LoVo (cell line): ENCODE measurements around the gene EPS8.
"Not testable (repeated sequence)": the region's sequence is repeated elsewhere in the genome, so short reads cannot be mapped to it uniquely, and the experiment has no call there.

Source experiments
- DNase-seq: peaks from one replicate; pipeline ENCODE4 v3.0.0-alpha.2; 2016; ENCODE audit warnings: low spot score

The EPS8 gene

DNA sequence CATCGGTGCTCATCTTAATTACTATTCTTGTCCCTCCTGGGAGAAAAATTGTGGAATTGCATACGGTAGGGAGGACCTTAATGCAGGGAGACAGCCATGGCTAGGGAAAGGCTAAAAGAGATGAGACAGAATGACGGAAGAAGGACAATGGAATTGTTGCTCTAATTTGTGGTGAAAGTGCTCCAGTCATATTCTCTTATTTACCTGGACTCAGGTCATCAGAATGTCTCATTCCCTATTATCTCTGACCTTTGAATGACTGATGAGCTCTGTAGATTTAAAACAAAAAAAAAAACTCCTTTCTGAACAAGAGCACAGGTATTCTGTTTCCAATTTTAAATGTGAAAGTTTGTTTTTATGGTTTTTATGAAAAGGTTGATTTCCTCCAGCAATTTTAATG is 8.6 kb upstream of the EPS8 start:
- DNase-seq: peak; percentile 39

DNA sequence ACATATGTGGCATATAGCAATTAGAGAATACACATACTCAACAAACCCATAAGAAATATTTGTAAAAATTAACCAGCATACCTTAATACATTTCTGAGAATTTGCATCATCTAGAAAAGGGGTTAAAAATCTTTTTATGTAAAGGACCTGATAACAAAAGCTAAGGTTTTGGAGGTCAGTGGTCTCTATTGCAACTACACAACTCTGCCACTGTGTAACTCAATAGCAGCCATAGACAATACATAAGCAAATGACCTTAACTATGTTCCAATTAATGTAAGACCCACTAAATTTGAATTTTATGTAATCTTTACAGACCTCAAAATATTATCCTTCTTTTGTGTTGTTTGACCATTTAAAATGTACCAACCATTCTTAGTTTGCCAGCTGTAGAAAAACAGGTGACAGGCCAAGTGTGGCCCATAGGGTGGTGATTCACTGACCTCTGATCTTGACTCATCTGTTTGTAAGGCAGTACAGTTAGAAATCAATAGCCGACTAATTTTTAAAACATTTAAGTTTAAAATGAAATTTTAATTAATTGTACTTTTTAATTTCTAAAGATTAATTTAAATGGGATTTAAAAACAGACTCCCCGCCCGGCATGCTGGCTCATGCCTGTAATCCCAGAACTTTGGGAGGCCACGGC is 7.4 kb upstream of the EPS8 start:
- peak; percentile 56 for DNase-seq

DNA sequence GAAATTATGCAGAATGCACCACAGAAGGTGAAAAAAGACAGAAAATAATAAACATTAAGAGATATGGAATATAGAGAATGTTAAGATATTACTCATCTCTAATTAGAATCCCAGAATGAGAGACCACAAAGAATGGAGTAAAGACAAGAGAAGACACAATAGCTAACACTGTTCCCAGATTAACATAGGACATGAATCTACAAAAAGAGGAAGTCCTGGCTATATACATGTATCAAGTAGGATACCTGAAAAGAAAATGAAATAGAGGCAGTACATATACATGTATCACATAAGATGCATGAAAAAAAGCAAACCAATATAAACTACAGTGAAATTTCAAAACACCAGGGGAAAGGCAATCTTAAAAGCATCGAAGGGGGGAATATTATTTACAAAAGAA is 5.6 kb upstream of the EPS8 start:
- DNase-seq: no peak

DNA sequence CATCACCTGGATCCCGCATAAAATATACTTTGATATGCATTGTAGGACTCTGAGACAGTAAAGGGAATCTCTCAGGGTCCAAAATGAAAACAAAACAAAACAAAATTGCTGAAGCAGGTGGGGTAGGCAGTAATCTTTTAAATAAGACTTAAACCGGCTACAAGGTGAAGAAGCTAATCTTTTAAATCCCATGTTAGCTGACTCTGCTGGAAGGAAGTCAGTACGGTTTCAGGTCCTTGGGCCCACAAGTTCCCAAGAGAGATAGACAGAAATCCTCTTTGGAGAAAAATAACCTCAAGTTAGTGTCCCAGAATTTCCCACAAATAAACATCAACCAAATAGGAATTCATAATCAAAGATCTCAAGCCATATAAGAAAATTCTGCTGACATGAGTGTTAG is 5.0 kb upstream of the EPS8 start:
- no peak for DNase-seq

DNA sequence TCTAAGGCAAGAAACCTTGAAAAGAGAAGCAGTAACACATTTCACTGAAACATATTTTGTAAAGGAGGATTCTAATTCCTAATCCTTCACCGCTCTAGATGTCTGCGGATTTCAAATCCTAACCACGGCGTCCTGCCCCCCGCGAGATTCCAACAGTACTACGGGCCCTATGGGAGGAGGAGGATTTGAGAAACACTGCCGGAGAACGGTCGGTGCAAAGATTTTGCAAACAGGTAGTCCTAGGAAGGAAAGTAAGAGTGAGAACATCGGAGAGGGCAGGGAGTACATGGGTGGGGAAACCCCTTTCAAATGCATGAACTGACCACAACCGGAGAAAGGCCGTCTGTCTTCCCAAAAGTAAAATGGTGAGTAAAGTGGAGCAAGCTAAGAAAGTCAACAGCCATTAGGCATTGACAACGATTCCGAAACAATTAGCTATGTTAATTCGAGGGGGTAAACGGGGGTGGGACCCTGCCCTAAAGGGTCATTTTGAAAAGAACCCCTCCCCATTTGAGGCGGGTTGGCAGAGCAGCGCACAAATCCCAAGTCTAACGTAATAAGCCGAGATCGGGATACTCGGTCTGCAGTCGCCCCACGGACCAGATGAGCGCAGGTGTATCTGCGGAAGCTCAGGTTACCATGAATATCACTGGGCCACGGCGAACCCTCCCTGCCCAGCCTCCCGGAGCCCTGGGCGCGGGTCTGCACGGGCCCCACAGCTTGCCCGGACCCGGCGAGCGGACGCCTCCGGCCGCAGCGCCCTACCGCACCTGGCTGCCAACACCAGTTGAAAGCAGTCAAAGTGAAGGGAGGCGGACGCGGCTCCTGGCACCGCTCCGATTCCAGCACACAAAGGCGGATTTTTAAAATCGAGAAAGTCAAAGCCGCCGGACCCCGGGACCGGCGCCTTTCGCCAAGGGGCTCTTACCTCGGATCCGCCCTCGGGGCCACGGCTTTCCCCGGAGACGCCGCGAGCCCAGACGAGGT is 662 bp downstream of the EPS8 start:
- DNase-seq: peak; percentile 68

DNA sequence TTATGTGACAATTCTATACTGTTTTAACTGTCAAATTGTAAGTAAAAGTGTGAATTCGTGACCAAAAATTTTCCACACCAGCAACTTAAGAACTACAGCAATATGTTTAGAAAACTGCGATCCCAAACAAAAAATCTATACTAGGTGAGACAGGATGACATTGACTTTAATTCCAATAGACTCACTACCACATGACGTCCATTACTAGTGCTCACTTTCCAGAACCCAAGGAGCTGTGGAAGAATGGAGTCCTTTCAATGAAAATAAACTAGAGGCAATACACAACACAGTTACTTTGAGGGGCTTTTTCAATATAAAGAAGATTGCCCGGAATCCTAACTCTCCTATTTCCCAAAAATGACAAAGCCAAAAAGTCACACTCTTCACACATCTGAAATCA is 1.4 kb downstream of the EPS8 start:
- DNase-seq: no peak

DNA sequence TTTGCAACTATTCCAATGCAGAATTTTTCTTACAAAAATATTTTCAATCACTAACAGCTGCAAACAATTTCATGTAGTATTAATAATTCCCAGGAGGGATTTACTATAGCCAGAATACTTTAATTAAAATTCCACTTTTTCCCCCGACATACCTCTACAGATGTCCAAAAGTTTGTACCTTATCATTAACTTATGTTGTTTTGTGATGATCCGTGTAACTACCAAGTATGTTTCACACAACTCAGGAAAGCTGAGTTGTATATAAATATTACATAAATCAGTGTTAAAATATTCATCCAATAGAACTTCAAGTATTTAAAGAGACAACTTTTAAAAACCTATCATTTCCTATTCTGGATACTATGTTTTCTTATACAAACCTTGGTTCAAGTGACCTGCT is 2.4 kb downstream of the EPS8 start:
- no peak for DNase-seq

DNA sequence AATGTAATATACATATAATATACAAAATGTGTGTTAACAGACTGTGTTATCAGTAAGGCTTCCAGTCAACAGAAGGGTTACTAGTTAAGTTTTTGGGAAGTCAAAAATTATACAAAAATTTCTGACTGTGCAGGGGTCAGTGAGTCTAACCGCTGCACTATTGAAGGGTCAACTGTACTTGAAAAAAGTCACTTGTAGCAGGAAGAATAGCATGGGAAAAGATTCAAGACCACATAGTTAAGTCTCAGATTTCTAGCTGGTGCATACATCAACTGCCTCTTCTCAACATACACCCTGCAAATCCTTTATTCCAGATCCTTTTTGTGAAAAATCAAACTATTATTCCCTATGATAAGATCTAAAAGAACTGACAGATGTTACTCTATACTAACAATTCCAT is 5.9 kb downstream of the EPS8 start:
- no peak for DNase-seq

DNA sequence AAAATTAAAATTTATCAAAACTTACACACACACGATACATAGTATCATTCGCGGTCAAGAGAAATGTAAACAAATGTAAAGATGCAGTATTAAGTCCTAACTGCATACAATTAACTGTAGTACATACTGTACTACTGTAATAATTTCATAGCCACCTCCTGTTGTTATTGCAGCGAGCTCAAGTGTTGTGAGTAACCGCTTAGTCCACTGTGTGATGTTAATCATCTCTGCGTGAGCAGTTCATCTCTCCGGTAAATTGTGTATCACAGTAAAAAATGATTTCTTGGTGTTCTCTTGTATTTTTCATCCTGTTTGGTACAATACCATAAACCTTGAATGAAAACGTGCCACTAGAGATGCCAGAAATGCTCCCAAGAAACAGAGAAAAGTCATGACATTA is 6.5 kb downstream of the EPS8 start:
- no peak for DNase-seq

DNA sequence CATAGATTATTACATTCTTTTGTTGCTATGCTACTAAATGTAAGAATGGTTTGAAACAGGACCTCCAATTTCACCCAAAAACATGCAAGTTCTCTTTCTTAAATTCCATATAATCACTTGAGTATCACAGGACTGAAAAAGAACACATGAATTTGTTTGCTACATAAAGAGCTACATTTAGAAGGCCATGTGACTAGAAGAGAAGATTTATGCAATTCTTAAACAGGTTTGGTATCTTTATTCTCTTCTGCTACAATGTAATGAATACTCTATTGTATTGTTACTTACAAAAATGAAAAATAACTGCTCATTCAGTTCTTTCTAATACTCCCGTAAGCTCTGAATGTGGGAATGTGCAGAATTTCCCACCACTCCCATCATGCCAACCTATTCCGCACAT is 9.3 kb downstream of the EPS8 start:
- no peak for DNase-seq

DNA sequence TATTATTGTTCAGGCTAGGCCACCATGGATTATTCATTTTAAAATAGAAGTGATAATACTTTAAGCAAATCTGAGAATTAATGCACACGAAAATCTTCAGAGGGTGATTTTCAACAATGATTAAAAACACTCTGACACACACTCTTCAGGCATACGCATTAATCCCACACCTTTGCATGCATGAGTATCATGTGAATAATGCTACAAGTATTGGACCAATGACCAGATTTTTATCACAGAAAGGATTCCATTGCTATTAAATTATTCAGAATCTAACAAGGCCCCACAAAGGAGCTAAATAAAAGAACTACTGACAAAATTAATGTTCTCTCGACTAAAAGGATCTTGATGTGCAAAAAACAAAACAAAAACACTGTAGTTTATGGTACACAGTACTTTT is 11.1 kb downstream of the EPS8 start:
- no peak for DNase-seq

DNA sequence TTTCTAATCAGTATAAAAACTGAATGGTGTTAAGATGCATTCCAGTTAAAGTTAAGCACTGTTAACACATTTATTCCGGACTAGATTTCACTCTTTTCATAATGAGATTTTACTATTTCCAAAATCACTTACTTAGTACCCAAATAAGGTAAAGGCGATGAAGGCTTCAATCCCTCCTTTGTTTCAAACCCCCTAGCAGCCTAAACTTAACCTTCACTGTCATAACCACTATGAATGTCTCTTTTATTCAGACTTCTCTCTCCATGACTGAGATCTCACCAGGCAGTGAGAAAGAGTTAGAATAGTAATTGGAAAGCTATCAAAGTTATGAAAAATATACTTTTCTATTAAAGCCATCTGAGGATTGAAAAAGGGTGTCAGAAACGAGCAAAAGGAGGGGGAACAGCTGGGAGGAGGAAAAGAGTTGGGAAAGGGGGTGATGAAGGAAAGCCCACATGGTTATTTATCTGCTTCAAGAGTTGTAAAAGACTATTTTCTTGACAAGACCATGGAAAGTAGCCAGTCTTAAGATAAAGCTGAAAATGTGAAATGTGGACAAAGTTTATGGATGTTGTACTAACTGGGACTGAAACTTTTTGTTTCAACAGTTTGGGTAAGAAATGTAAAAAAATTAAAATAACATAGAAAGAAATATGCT is 11.7 kb downstream of the EPS8 start:
- DNase-seq: no peak

DNA sequence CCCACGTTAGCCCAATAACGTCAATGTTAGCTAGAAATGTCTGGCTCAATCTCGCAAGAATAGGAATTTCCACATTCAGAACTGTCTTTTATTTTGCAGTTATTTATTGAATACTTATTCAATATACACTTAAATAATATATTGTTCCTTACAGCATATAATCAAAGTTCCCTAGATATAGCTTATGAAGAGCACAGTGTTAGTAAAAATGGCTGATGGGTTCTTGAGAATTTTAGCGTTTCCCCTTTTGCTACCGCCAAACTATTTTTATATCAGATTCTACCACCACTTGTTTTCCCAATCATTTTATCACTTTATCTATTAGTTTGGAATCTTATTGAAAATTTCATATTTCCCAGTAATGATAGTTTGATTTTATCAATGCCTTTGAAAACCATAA is 12.7 kb downstream of the EPS8 start:
- no peak for DNase-seq

DNA sequence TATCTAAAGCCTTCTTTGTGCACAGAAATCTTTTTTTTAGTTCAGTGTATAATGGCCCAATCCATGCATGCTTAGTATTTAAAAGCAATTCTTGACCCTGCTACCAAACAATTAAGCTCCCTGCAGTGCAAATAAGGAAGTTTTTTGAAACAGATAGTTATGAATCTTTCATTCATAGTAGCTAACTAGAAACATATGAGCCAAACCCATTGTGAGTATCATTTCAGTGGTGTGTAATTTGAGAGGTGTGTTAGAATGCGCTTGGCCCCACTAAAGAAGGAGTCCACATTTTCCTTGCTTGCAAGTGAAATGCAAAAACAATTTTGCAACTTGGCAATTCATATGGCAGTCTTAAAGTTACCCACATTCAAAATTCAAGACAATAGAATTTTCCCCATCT is 14.4 kb downstream of the EPS8 start:
- no peak for DNase-seq

DNA sequence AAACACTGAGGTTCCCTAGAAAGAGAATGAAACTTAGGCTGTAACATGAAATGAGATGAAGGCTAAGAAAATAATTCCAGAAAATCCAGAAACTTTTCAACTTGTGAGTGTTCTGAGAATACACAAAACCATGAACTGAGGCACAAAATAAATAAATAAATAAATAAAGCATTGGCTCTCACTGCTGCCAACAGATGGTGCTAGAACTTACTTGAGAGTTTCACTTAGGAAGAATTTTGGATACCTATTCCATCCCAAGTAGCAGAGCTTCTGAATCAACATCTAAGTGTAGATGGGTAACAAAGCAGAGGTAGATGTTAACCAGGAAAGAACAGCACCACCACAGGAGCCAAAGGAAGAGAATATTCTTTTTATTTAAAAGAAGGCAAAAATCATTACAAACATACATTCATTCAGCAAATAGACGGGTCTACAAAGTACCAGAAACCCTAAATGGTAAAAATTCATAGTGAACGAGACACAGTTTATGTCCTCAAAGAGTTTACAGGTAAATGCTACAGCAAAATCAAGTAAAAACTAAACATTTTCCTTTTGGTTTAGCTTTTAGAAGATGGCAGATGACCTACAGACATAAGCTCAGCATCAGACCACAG is 16.7 kb downstream of the EPS8 start:
- peak; percentile 67 for DNase-seq

DNA sequence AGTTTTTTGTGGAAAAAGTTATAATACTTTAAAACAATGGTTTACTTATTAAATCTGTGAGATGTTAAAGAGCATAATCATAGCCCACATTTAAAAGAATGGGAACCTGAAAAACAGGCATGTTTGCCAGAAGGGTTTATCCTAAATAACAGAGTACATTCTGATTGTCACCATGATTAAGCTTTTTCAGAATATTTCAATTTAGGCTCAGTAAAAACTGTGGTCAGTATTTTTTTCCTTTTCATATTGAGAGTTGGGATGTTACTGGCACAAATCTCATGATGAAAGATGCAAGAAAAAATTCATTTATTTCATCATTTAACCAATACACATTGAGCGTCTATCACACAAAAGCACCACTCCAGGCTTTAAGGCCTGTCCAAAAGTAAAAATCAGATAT is 18.6 kb downstream of the EPS8 start:
- no peak for DNase-seq

DNA sequence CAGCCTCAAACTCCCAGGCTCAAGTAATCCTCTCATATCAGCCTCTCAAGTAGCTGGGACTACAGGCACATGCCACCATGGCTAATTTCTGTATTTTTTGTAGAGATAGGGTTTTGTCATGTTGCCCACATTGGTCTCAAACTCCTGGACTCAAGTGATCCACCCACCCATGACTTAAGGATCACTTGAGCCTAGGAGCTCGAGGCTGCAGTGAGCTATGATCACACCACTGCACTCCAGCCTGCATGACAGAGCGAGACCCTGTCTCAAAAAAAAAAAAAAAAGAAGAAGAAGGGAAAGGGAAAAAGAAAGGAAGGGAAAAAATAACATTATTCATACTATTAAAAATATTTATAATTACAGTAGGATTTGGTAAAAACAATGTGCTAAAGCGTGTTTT is 19.2 kb downstream of the EPS8 start:
- DNase-seq: no peak

DNA sequence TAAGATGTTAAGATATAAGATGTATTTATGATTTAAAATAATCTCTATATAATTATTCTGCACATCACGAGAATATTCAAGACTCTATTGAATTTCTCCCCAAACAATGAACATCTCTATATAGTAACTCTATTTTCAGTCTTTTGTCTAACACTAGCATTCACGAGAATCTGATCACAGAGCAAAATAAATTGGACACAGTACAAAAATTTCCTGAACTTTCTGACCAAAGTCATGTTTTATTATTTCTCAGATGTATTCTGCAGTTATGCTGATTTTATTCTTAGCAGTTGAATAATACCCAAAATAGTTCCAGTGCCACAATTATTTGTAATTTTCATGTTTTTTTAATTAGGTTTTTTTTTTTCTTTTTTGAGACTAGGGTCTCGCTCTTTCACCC is 19.6 kb downstream of the EPS8 start:
- DNase-seq: no peak

DNA sequence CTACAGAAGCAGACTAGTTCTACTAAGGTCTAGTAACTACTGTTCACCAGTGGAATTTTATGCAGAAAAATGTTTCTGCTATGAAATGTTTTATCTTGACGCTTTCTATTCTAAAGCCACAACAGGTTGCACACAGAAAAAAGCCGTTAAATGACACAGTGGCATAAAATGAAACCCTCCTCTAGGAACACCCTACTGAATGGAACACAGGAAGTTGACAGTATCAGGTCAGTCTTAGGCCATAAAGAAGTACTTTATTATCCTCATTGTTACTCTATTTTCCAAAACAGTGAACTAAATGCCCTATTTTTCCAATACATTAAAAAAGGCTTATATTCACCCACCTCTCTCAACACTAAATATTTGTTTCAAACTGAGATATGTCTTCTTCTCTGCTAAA is 21.9 kb downstream of the EPS8 start:
- DNase-seq: no peak

DNA sequence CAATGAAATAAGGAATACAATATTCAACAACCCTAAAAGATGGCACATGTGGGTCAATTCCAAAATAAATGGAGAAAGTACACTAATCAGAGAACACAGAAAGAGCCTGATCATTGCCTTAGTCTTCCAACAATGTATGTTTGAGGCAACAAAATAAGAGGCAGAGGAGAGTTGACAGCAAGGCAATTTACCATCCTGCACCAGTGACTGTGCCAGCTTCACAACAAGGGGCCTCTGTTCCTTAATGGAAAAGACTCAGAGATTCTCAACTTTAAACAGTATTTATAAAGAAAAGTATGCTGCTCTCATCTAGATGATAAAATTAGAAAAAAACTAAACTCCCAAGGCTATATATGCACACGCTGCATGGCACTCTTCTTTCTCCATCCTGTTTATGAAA is 25.9 kb downstream of the EPS8 start:
- no peak for DNase-seq

DNA sequence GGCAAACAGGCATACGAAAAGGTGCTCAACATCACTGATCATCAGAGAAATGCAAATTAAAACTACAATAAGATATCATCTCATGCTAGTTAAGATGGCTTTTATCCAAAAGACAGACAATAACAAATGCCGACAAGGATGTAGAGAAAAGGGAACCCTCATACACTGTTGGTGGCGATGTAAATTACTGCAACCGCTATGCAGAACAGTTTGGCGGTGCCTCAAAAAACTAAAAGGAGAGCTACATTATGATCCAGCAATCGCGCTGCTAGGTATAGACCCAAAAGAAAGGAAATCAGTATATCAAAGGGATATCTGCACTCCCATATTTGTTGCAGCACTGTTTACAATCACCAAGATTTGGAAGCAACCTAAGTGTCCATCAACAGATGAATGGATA is 27.0 kb downstream of the EPS8 start:
- not testable (repeated sequence) for DNase-seq

DNA sequence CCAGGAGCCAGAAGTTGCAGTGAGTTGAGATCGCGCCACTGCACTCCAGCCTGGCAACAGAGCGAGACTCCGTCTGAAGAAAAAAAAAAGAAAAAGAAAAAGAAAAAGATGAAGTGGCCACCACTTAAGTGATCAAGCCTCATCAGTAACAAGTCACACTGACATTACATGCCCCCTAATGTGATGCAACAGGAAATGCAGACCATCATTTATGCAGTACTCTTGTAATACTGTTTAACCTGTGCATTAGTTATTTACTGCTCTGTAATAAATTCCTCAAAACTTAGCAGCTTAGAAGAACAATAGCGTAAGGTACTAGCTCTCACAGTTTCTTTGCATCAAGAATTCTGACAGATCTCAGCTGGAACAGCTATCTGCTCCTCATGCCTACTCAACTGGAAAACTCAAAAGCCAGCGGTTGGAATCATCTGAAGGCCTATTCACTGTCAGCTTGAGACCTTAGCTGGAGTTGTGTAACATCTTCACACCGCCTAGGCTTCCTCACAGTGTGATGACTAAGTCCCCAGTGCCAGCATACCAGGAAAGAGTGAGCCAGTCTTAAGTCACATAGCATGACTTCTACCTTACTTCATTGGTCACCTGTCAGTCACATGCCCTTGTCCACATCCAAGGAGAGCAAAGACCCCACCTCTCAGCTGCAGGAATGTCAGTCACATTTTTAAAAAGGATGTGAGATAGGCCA is 31.5 kb downstream of the EPS8 start:
- peak; percentile 87 for DNase-seq
